ENCODE measurements around the gene GABRP.

GRCh38 chr5:170826117-170826516 is 42.6 kb downstream of the GABRP start:
- TF ChIP-seq, protein P1, sequence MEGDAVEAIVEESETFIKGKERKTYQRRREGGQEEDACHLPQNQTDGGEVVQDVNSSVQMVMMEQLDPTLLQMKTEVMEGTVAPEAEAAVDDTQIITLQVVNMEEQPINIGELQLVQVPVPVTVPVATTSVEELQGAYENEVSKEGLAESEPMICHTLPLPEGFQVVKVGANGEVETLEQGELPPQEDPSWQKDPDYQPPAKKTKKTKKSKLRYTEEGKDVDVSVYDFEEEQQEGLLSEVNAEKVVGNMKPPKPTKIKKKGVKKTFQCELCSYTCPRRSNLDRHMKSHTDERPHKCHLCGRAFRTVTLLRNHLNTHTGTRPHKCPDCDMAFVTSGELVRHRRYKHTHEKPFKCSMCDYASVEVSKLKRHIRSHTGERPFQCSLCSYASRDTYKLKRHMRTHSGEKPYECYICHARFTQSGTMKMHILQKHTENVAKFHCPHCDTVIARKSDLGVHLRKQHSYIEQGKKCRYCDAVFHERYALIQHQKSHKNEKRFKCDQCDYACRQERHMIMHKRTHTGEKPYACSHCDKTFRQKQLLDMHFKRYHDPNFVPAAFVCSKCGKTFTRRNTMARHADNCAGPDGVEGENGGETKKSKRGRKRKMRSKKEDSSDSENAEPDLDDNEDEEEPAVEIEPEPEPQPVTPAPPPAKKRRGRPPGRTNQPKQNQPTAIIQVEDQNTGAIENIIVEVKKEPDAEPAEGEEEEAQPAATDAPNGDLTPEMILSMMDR (optimal IDR thresholded peaks at IDR 0.05 in 1 of 3, IDR thresholded peaks at IDR 0.05 in 1 of 3, conservative IDR thresholded peaks at IDR 0.05 in 1 of 3; ENCODE audit: extremely low read depth in 1 of 3, insufficient read depth in 2 of 3, low read length in 3 of 3): no peak
- no peak for TF ChIP-seq EZH2 (IDR thresholded peaks at IDR 0.05; ENCODE audit: low read length)
